Thyroid gland (tissue), 4 donors: ENCODE data around the gene COL6A3.

Experiments
- CTCF ChIP-seq, 6 experiments: fragments of 200-600 bp in 3 of 6; fragments of 450-650 bp in 3 of 6; sonication (generic) in 3 of 6; IDR thresholded peaks; one replicate each; pipeline ENCODE4 v1.5.1; 2016 to 2019; ENCODE audit warnings: antibody characterized with exemption in 6 of 6, mild to moderate bottlenecking in 2 of 6, inconsistent platforms in 1 of 6, moderate library complexity in 1 of 6
- POLR2A ChIP-seq, 2 donors: fragments of 450-650 bp; IDR thresholded peaks; one replicate each; pipeline ENCODE4 v1.6.1; 2017; ENCODE audit warnings: antibody characterized with exemption in 2 of 2, mild to moderate bottlenecking in 2 of 2, moderate library complexity in 1 of 2

GRCh38 chr2:237316339-237316738 lies 97.6 kb downstream of the COL6A3 start:
- TF ChIP-seq CTCF (IDR thresholded peaks at IDR 0.05), result no peak
- TF ChIP-seq POLR2A (IDR thresholded peaks at IDR 0.05), result no peak
